Raji (cell line): ENCODE measurements around the gene GALNT3.

ENCODE experiments used
- POLR2A ChIP-seq: IDR thresholded peaks from 2 replicates; pipeline ENCODE4 v1.6.1; 2011; ENCODE audit warnings: low read depth, low read length, control low read depth; ENCODE audit not compliant: insufficient read depth

Gene GALNT3

DNA sequence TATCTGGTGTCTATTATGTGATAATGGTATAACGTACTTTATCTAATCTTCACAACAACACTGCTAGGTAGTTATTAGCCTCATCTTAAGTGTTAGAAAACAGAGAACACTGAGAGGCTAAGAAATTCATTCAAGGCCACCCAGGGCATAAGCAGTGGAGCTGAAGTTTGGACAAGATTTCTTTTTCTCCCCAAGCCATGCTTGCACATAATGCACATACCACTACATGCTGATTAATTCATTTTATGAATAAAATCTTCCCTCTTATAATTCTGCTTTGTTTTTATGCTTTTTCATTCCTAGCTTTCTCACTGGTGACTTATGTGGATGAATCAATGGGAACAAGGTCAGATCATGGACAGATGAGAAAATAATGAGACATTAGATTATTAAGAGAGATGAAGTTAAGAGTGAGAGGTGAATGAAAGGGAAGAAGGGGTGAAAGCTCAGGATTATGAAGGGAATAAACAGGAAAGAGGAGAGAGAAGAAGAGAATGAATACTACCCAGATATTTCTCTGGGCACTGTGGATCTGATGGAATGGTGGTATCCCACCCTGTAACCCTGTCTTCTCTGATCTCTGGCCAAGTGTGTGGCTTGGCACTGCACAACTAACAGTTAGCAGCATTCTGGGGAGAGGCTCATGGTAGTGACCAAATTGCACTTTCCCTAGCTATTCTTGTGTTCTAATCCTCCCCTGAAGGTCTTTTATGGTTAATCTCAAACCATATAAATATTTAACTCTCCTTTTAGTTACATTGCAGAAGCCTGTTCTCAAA lies 17.7 kb upstream of the GALNT3 start:
- TF ChIP-seq POLR2A, result no peak

DNA sequence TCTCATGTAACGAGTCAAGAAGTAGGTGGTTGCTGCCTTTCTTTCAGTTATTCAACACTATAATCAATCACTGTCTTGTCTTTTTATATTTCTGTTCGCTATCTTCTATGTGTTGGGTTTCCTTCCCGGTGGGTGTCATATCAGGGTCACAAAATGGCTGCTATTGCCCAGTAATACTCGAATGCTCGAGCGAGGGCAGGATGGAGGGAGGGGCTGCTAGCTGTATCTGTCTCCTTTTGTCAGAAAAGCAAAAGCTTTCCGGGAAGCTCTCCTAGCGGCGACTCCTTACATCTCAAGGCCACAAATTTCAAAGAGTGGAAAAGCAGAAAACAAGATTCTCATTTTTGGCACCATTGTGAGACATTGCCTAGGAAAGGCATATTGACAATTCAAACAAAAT lies 16.4 kb upstream of the GALNT3 start:
- no peak for TF ChIP-seq POLR2A

DNA sequence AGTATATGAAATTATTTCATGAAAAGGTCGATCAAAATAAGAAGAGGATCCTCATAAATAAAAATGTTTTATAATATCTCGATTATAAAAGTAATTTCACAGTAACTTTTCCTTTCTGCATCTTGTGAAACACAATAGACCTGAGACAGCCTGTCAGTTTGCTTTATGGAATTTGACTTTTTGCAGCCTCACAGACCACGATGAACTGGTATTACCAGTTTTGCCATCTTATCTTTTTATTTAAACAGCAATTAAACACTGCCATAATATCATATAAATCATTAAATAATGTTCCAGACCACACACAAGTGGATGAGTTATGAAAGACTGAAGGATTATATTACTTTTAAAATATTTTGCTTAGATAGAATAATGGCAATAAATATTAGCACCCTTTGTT lies 10.7 kb upstream of the GALNT3 start:
- no peak for TF ChIP-seq POLR2A

DNA sequence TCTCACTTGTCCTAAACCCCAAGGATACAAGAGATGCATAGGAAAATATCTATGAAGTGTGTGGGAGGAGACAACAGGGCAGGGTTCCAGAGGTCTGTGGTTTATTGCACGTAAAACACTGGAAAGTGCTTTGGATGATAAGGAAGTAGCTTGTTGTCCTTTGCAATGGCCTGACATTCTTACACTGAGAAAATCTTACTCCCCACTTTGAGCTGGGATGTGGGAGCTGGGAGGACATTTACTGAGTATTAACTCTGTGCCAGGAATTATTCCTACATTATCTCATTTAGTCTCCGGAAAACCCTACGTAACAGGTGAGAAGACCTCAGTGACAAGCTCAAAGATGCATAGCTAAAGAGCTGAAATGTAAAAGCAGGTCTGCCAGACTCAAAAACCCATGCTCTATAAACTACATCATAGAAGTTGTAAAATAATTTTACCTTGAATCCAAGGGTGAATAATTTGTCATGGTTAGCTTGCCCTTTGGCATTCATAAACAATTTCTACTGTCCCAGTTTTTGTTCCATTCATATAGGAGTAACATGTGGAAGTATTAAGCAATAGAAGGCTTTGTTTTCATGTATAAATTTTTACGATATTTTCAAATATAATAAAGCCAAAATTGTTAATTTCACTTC lies 9.2 kb upstream of the GALNT3 start:
- no peak for TF ChIP-seq POLR2A

DNA sequence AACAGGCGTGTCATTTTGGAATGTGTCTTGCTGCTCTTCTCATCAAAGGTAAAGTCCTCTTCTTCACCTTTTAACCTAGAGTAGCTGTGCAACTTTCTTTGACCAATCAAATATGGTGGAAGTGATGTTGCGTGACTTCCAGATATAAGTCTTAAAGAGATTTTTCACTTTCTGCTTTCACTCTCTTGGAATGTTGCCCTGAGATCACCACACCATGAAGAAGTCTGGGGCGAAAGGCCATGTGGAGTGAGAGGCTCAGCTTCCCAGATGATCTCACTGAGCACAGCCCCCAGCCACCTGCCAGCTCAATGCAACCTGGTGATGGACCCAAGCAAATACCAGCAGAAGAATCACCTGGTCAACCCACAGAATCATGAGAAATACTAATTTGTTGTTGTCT lies 7.1 kb upstream of the GALNT3 start:
- no peak for TF ChIP-seq POLR2A

DNA sequence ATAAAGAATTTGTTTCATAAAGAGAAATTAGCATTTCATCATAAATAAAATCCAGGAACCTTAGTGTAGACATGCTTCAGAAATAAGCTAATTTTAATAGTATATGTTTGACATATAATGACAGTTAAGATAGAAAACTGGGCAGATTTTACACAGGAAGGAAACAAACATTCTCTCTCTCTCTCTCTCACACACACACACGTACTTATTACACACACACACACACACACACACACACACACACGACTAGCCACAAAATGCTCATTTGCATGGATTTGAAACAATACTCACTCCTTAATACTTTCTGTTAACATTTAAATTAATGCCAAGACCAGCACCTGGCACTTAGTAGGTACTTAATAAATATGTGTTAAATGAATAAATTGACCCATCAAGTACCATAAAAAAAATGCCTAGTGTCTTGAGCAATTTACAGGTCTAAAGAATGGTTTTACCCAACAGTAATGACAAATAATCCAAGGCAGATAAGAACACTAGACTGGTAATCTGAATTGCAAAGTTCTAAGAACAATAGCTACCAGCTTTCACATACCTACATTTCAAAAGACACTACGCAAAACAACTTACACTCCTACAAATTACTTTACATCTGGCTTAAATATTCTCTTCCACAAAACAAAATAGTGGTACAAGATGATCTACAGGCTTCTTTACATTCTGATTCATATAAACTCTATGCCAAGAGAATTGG lies 2.9 kb upstream of the GALNT3 start:
- TF ChIP-seq POLR2A, result no peak

DNA sequence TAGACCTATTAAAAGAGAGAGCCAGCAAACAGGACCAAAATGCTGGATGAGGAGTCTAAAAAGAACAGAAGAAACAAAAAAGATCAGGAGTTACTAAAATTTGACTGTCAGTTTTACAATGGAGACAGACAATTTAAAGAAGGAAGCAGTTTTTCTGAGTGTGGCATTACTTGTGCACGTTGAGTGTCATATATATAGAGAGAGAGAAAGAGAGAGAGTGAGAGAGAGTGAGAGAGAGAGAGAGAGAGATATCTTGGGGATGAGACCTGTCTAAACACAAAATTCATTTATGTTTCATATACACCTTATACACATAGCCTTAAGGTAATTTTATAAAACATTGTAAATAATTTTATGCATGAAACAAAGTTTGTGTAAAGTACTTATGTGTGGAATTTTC lies 2.1 kb upstream of the GALNT3 start:
- no peak for TF ChIP-seq POLR2A

DNA sequence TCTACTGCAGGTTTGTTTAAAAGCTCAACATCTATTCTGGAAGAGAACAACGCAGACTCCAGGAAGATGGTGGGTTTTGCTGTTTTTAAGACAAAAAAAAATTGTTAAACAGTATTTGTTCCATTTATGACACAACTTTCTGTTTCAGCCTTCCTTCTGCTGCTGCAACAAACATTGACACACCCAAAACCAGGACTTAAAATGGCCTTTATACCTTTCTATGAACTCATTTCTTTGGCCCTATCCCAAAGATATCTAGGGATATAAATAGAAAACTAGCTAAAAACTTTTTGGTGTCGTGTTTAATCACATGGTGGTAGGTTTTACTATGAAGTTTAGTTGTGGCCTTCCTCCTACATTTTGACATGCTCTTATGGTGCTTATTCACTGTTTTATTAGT lies 964 bp upstream of the GALNT3 start:
- no peak for TF ChIP-seq POLR2A

DNA sequence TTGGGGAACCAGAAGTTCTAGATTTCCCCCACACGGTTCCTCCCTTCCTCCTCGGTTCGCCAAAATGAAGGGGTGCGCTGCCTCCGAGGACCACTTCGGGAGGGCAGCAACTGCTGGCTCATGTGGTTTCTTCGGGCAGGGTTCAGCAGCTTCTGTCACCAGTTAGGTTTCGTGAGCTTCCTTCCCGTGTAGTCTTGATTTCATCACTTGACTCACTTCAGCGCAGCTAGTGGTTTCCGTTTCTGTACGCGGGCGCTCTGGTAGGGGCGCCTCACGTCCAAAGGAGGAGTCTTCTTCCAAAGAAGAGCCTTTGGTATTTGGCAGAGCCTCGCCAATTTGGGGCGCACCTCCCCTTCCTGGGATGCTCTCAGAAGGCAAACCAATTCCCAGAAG lies 485 bp upstream of the GALNT3 start:
- TF ChIP-seq POLR2A, result no peak

DNA sequence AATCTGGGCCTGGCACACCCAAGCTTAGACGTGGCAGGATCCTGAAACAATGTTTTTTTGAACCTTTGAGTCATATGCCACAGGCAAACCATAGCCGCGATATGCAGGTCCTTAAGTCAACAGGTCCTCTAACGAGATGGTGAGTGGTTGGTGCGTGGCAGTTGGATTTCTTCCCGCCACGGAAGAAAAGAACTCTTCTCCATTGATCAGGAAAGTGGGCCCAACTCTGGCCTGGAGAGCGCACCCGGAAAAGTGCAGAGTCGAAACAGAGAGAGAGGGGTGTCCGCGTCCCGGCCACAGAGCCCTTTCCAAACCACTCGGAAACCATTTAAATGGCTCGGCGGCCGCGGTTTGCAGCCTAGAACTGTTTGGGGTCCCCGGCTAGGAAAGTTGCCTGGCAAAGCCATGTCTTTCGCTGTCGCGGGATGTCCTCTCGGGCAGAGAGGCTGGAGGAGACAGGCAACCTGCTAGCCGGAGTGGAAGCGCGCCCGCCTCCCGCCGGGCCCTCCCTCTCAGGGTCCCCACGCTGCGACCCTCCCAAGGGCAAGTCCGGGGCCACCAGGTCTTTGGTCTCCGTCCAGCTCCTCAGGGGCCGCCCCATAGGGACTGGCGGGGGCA lies 777 bp downstream of the GALNT3 start:
- no peak for TF ChIP-seq POLR2A

DNA sequence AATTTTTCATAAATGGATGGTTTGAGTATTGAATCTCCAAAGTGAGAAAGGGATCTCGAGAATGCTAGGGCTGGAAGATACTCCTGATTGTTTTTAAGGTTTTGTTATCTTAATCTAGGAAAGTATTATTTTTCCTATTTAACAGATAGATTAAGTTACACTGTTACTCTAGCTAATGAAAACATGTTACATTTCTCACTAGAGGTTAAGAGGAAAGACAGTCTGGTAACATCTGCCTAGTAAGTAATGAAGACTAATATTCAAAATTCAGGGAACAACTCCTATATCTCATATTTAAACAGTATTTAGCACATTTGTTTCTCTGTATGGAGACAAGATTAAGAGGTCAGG lies 2.0 kb downstream of the GALNT3 start:
- TF ChIP-seq POLR2A, result no peak

DNA sequence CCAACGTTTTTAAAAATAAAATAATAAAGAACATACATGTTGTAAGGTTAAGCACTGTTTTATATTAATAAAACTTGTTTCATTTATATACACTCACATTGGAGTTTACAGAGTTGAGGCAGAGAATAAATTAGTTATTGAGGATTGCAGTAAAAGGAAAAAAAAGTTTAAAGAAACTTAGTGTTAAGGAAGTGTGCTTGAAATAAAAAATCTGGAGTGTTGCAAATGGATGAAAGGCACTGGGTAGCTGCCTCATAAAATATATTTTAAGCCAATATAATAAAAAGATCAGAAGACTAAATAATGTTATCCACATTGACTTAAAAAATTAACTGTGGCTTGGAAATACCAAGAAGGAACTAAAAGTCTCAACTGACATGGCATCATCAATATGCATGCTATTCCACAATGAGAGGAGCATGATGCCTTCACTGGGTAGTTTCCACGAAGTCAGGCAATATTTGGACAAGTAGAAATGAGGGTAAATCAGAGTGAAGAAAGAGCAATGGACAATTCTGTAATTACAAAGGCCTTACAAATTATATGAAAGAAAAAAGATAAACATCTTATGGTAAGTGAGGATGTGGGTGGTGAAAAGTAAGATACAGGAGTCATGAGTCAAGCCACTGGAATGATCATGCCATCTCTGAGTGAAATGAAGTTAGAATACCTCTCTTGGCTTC lies 2.5 kb downstream of the GALNT3 start:
- no peak for TF ChIP-seq POLR2A

DNA sequence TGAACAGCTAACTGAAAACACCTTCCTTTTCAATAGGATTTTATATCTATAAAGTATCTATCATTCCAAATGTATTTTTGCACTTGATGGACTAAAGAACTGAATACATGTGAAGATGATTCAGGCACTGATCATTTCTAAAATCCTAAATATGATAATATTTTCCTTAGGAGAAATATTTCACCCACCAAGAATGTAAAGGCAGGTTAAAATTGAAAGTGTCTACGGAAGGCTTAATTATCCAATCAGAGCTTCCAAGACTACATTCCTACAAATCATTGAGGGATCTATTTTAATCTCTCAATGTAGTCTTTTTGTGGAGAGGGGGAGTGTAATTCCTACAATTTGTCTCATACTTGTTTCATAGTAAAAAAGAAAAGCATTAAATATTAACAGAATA lies 3.6 kb downstream of the GALNT3 start:
- no peak for TF ChIP-seq POLR2A

DNA sequence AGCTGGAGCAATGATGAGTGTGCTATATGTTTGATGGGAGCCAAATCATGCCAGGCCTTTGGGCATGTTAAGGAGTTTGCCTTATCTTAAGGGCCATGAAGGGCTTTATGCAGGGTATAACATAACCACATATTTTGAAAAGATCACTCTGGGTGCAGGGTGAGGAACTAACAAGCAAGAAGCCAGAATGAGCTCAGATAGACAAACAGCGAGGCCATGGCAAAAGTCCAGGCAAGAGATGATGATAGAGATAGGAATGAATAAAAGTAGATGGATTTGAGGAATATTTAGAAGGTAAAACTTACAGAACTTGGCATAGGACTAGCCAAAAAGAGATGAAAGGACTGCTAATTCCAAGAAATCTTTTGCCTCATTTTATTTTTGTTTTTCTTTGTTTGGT lies 6.7 kb downstream of the GALNT3 start:
- no peak for TF ChIP-seq POLR2A

DNA sequence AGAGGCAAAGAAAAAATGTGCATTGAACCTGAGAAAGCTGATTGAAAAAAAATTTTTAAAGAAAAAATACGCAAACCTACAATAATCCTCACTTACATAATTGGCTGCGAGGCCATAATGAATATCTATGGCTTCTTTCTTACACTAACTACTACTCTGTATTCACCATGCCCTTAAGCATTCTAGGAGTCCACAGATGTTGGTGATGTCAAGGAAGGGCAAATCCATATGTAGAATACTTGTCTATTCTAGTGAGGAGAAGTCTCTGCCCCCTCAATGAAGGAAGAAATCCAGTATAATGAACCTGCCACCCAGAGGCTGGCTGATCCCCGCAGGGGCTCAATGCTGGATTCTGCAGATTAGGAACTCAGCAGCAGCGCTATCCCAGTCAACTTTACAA lies 14.3 kb downstream of the GALNT3 start:
- TF ChIP-seq POLR2A, result no peak
